H1 (cell line): ENCODE data around the gene ZFAND2B. TPM values are rescaled to one million over a fixed set of nuclear protein-coding genes. Genes with fewer than 3 reads are reported as not detected.

Experiments used
- ASH2L ChIP-seq: fragments of 200-600, 300-600 bp; sonication (generic); IDR thresholded peaks from one replicate; pipeline ENCODE4 v1.7.1; 2017; ENCODE audit warnings: low read length
- ATF2 ChIP-seq: IDR thresholded peaks from 2 replicates; pipeline ENCODE4 v1.6.1; 2012; ENCODE audit warnings: low read length, inconsistent platforms
- BCL11A ChIP-seq, 2 experiments: IDR thresholded peaks; one replicate each; pipeline ENCODE4 v1.6.1; 2011; ENCODE audit warnings: low read depth in 2 of 2, low read length in 2 of 2, mild to moderate bottlenecking in 2 of 2
- CHD1 ChIP-seq: IDR thresholded peaks from 2 replicates; pipeline ENCODE4 v1.6.1; 2012; ENCODE audit warnings: low read depth, low read length, improper control_type of control experiment
- CTBP2 ChIP-seq: IDR thresholded peaks from 2 replicates; pipeline ENCODE4 v1.7.0; 2011; ENCODE audit warnings: borderline replicate concordance, mild to moderate bottlenecking, moderate library complexity, mixed read lengths, low read length; ENCODE audit not compliant: insufficient read depth, insufficient read length
- EGR1 ChIP-seq: IDR thresholded peaks from 2 replicates; pipeline ENCODE4 v1.6.1; 2011; ENCODE audit warnings: low read depth, low read length, borderline replicate concordance
- EP300 ChIP-seq, 2 experiments: IDR thresholded peaks; 1 replicate in 1 of 2; 2 replicates in 1 of 2; pipeline ENCODE4 v1.6.1; 2011 to 2012; ENCODE audit warnings: low read depth in 2 of 2, low read length in 2 of 2, mild to moderate bottlenecking in 2 of 2, borderline replicate concordance in 1 of 2, inconsistent platforms in 1 of 2, moderate library complexity in 1 of 2
- HDAC6 ChIP-seq: IDR thresholded peaks from one replicate; pipeline ENCODE4 v1.7.1; 2012; ENCODE audit warnings: low read depth, mild to moderate bottlenecking, inconsistent platforms, low read length, moderate library complexity
- KDM4A ChIP-seq: IDR thresholded peaks from one replicate; pipeline ENCODE4 v1.7.1; 2012; ENCODE audit warnings: low read depth, mild to moderate bottlenecking, moderate library complexity, low read length, inconsistent platforms; ENCODE audit not compliant: severe bottlenecking
- PHF8 ChIP-seq: fragments of 200-600 bp; sonication (generic); conservative IDR thresholded peaks from 2 replicates; pipeline ENCODE4 v1.7.1; 2012; ENCODE audit warnings: low read depth, mild to moderate bottlenecking, inconsistent platforms, low read length, moderate library complexity
- SIN3A ChIP-seq, 2 experiments: IDR thresholded peaks in 1 of 2; conservative IDR thresholded peaks in 1 of 2; 2 replicates each; pipeline ENCODE4 v1.6.1; 2011 to 2012; ENCODE audit warnings: low read length in 2 of 2, improper control_type of control experiment in 1 of 2, low read depth in 1 of 2, mild to moderate bottlenecking in 1 of 2
- SP1 ChIP-seq: IDR thresholded peaks from 2 replicates; pipeline ENCODE4 v1.6.1; 2011; ENCODE audit warnings: low read depth, low read length
- SUZ12 ChIP-seq: fragments of 200-600 bp; sonication (generic); IDR thresholded peaks from 2 replicates; pipeline ENCODE4 v1.6.1; 2012; ENCODE audit warnings: mild to moderate bottlenecking, inconsistent platforms, low read length, moderate library complexity, mixed read lengths
- TAF1 ChIP-seq: IDR thresholded peaks from 2 replicates; pipeline ENCODE4 v1.6.1; 2011; ENCODE audit warnings: mild to moderate bottlenecking, low read depth, low read length
- TEAD4 ChIP-seq: IDR thresholded peaks from 2 replicates; pipeline ENCODE4 v1.6.1; 2012; ENCODE audit warnings: low read depth, low read length, inconsistent platforms, mixed read lengths
- YY1 ChIP-seq: IDR thresholded peaks from 2 replicates; pipeline ENCODE4 v1.6.1; 2011; ENCODE audit warnings: low read depth, mild to moderate bottlenecking, low read length
- polyA plus RNA-seq, 7 experiments: library from polyadenylated mRNA; depleted of rRNA in 3 of 7; stranded (reverse) in 5 of 7; unstranded in 2 of 7; fragments of >200 nt in 5 of 7; fragments of 200-250 nt in 2 of 7; gene quantifications; 1 replicate in 5 of 7; 2 replicates in 1 of 7; 4 replicates in 1 of 7; pipeline versions ENCODE4 v1.2.1 to v1.2.3, GENCODE V29; 2011 to 2013; ENCODE audit warnings: missing spikeins in 2 of 7, mixed read lengths in 2 of 7
- total RNA-seq: library from RNA; stranded (reverse); fragmentation: NEBNext Ultra II Directional; extraction: Animal tissue kit (Norgen Biotek cat#: 25700); gene quantifications from 2 replicates; pipeline ENCODE4 v1.2.1, GENCODE V29; 2021
- TF ChIP-seq, protein P1 (sequence below): IDR thresholded peaks from 2 replicates; pipeline ENCODE4 v1.6.1; 2012; ENCODE audit warnings: inconsistent platforms
- TF ChIP-seq, protein P2 (sequence below): IDR thresholded peaks from 2 replicates; pipeline ENCODE4 v1.6.1; 2011; ENCODE audit warnings: low read length, improper control_type of control experiment
- TF ChIP-seq, protein P3 (sequence below): IDR thresholded peaks from 2 replicates; pipeline ENCODE4 v1.6.1; 2012; ENCODE audit warnings: inconsistent platforms

Gene ZFAND2B
- total and polyA plus RNA-seq, 2 of the 8 experiments (the other 6 are each of a cell fraction or from before 2014, with no cell fraction given): 16.0 to 17.9 TPM

- TF ChIP-seq HDAC6: no peak
- peak; percentile 67 for TF ChIP-seq ASH2L
- no peak; the same call in 1 of the 2 replicates for TF ChIP-seq SUZ12
- TF ChIP-seq SP1: 0 out of 2 replicates have a peak, but pooled peaks have one; percentile 9
- TF ChIP-seq, protein P1, sequence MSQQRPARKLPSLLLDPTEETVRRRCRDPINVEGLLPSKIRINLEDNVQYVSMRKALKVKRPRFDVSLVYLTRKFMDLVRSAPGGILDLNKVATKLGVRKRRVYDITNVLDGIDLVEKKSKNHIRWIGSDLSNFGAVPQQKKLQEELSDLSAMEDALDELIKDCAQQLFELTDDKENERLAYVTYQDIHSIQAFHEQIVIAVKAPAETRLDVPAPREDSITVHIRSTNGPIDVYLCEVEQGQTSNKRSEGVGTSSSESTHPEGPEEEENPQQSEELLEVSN: peak; percentile 95
- TF ChIP-seq, protein P2, sequence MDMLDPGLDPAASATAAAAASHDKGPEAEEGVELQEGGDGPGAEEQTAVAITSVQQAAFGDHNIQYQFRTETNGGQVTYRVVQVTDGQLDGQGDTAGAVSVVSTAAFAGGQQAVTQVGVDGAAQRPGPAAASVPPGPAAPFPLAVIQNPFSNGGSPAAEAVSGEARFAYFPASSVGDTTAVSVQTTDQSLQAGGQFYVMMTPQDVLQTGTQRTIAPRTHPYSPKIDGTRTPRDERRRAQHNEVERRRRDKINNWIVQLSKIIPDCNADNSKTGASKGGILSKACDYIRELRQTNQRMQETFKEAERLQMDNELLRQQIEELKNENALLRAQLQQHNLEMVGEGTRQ: no peak
- TF ChIP-seq EP300 (IDR thresholded peaks at IDR 0.05; ENCODE audit: borderline replicate concordance in 1 of 2, low read depth in 2 of 2, low read length in 2 of 2): peak in 1 of 2 experiments; percentile 48; a peak in 1 of 3 replicates
- TF ChIP-seq CTBP2: no peak
- TF ChIP-seq TEAD4: 0 out of 2 replicates have a peak, but pooled peaks have one; percentile 39
- no peak for TF ChIP-seq BCL11A (IDR thresholded peaks at IDR 0.05; ENCODE audit: low read depth in 2 of 2, low read length in 2 of 2)
- TF ChIP-seq CHD1: no peak
- TF ChIP-seq EGR1: no peak
- peak; percentile 6 for TF ChIP-seq KDM4A
- no peak; the same call in 1 of the 2 replicates for TF ChIP-seq YY1
- TF ChIP-seq, protein P3, sequence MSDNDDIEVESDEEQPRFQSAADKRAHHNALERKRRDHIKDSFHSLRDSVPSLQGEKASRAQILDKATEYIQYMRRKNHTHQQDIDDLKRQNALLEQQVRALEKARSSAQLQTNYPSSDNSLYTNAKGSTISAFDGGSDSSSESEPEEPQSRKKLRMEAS: peak; percentile 98
- 0 out of 4 replicates have a peak, but pooled peaks have one; percentile 10 to 33 for TF ChIP-seq SIN3A (conservative IDR thresholded peaks at IDR 0.05 in 1 of 2, IDR thresholded peaks at IDR 0.05 in 1 of 2; ENCODE audit: low read depth in 1 of 2, low read length in 2 of 2)
- TF ChIP-seq PHF8: peak; percentile 7; the same call in 1 of the 2 replicates
- TF ChIP-seq TAF1: peak; percentile 44; the same call in 1 of the 2 replicates
- no peak for TF ChIP-seq ATF2
Observed at GRCh38 chr2:219252900-219253752, 46.5 kb downstream of the ZFAND2B start, which contains the start of gene TUBA4B (continued).
